Measurements from ENCODE around the gene CHRDL2. TPM values are rescaled to one million over a fixed set of nuclear protein-coding genes. Genes with fewer than 3 reads are reported as not detected.
"Not testable (repeated sequence)": the region's sequence is repeated elsewhere in the genome, so short reads cannot be mapped to it uniquely, and the experiment has no call there.

The CHRDL2 gene
- total RNA-seq, 2 donors from 2014 or later, result 0.09 to 9.1 TPM

DNA sequence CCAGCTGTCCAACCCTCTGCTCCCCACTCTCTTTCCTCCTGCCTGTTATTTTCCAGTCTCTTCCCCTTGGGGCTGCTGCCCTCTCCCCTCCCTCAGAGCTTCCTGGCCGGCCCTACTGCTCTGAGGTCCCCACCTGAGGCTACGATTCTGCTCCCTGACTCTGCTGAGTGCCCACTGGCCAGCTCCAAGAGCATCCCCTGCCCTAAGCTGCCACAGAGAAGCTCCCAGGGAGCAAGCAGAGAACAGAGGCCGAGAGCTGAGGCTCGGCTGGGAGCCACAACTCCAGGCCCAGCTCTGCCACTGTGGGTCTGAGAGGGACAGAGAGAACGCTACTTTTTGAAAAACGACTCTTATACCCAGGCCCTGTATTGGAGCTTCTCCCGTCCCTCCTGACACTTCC is 61.1 kb downstream of the CHRDL2 start:
- H3K4me1 ChIP-seq (replicated peaks), result no peaks in the 10 kb centered on the region
- H3K27ac ChIP-seq, result no peak overlapping the region
- H3K9me3 ChIP-seq, result no peaks in the 10 kb centered on the region
- TF ChIP-seq POLR2A (IDR thresholded peaks at IDR 0.05), result no peak
- no peak for TF ChIP-seq POLR2AphosphoS5 (IDR thresholded peaks at IDR 0.05)
- TF ChIP-seq CTCF (IDR thresholded peaks at IDR 0.05), result no peak
- intact Hi-C loops (cut with DNase I), result no loop called here
- no peak overlapping the region for H3K4me3 ChIP-seq
- no peaks in the 10 kb centered on the region for H3K27me3 ChIP-seq (replicated peaks; ENCODE audit: insufficient read depth)
- H3K36me3 ChIP-seq, result no peaks in the 10 kb centered on the region
- no peak for DNase-seq (ENCODE audit: low spot score)
- 95% methylated on average over 7 of the region's 7 CpGs for WGBS

DNA sequence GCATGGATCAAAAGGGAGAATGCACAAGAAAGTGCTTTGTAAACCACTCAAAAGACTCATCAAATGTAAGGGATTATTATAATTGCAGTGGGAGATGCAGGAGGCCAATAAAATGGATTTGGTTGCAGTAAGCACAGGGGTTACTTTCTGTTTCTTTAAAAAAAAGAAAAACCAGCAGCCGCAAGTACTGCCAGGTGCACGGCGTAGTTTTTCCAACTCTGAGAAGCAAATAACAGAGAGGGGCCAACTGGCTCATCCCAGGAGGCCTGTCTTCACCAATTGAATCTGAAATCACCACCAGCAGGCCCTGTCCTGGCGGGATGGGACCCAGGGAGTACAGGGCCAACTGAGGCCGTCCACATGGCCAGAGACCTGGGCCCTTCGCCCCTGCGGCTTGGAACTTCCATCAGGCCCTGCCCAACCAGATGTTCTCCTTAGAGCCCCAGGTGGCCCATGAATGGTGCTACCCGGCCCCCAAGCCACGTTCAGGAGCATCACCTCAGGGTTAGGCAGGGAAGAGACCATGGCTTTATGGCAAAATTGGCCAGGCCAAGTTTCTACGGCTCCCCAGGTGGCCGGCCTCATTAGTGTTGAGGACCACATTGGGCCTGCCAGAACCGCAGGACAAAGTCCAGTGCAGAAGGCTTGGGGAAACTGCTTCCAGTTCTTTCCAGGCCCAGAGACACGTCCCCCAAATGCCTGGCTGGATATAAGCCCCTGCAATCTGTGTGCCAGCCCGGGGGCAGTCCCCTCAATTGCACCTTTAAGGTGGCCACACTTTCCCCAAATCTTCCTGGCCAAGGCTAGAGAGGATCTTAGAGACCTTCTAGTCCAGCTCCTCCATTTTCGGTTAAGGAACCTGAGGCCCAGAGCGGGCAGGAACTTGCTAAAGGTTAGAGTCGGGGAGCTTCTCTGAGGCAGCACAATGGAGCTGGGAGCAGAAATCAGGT is 61.7 kb downstream of the CHRDL2 start:
- intact Hi-C loops (cut with DNase I), result no loop called here
- no peak overlapping the region for H3K27ac ChIP-seq
- DNase-seq (ENCODE audit: low spot score), result no peak
- H3K27me3 ChIP-seq (replicated peaks; ENCODE audit: insufficient read depth), result no peaks in the 10 kb centered on the region
- no peaks in the 10 kb centered on the region for H3K36me3 ChIP-seq
- H3K9me3 ChIP-seq, result no peaks in the 10 kb centered on the region
- H3K4me1 ChIP-seq (replicated peaks), result no peaks in the 10 kb centered on the region
- H3K4me3 ChIP-seq, result no peak overlapping the region
- WGBS, result 77% methylated on average over 17 of the region's 17 CpGs
- TF ChIP-seq CTCF (IDR thresholded peaks at IDR 0.05) (no peak), POLR2AphosphoS5 (IDR thresholded peaks at IDR 0.05) (no peak), POLR2A (IDR thresholded peaks at IDR 0.05) (no peak)

GRCh38 chr11:74663315-74663714 is 67.9 kb downstream of the CHRDL2 start:
- WGBS, result 56% methylated on average over 1 of the region's 1 CpG

DNA sequence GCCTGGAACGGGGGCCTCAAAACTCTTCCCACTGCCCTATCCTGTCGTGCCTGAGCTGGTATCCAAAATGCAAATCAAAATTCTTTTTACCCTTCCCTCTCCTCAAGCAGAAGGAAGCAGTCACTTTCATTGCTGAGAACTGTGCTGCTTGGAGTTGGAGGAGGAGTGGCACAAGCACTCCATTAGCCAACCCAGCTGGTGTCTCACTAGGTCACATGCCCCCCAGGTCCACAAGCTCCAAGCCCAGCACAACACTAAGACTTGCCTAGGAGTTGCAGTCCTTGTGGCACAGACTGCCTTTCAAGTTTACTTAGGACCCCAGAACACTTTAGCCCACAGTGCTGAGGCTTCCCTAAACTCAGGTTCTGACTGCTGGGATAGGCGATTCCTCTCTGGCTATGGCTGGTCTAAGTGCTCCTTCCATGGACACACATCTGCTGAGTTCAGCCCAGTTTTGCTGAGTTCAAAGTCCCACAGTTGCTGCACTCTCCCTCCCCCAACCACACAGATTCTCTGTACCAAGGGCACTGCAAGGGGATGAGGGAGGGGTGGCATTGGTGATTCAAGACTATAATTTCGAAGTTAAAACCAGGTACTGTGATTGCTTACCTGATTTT is 68.6 kb downstream of the CHRDL2 start:
- DNase-seq (ENCODE audit: low spot score), result no peak
- Histone ChIP-seq H3K4me3 (no peak overlapping the region), H3K9me3 (no peaks in the 10 kb centered on the region), H3K36me3 (no peaks in the 10 kb centered on the region), H3K4me1 (replicated peaks) (no peaks in the 10 kb centered on the region), H3K27ac (no peak overlapping the region), H3K27me3 (replicated peaks; ENCODE audit: insufficient read depth) (no peaks in the 10 kb centered on the region)
- intact Hi-C loops (cut with DNase I), result no loop called here
- no peak for TF ChIP-seq POLR2A (IDR thresholded peaks at IDR 0.05)
- TF ChIP-seq POLR2AphosphoS5 (IDR thresholded peaks at IDR 0.05), result no peak
- no peak for TF ChIP-seq CTCF (IDR thresholded peaks at IDR 0.05)
- WGBS, result 86% methylated on average over 4 of the region's 4 CpGs

More at GRCh38 chr11:74663315-74663714, 67.9 kb downstream of the CHRDL2 start:
- no peak overlapping the region for H3K27ac ChIP-seq
- intact Hi-C loops (cut with DNase I), result no loop called here
- TF ChIP-seq POLR2A (IDR thresholded peaks at IDR 0.05) (no peak), POLR2AphosphoS5 (IDR thresholded peaks at IDR 0.05) (no peak), CTCF (IDR thresholded peaks at IDR 0.05) (no peak)
- no peak overlapping the region for H3K4me3 ChIP-seq
- H3K4me1 ChIP-seq (replicated peaks), result no peaks in the 10 kb centered on the region
- no peaks in the 10 kb centered on the region for H3K36me3 ChIP-seq
- H3K27me3 ChIP-seq (replicated peaks; ENCODE audit: insufficient read depth), result no peaks in the 10 kb centered on the region
- DNase-seq (ENCODE audit: low spot score), result no peak
- no peaks in the 10 kb centered on the region for H3K9me3 ChIP-seq

DNA sequence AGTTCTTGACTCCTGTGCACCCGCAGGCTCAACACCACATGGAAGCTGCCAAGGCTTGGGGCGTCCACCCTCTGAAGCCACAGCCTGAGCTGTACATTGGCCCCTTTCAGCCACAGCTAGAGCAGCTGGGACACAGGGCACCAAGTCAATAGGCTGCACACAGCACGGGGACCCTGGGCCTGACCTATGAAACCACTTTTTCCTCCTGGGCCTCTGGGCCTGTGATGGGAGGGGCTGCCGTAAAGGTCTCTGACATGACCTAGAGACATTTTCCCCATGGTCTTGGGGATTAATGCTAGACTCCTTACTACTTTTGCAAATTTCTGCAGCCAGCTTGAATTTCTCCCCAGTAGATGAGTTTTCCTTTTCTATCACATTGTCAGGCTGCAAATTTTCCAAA is 72.1 kb downstream of the CHRDL2 start:
- intact Hi-C loops (cut with DNase I); H3K36me3 ChIP-seq; H3K9me3 ChIP-seq; DNase-seq (ENCODE audit: low spot score); H3K27ac ChIP-seq; H3K27me3 ChIP-seq (replicated peaks; ENCODE audit: insufficient read depth); H3K4me3 ChIP-seq; H3K4me1 ChIP-seq (replicated peaks): not testable (repeated sequence)
- 67% methylated on average over 3 of the region's 4 CpGs for WGBS
